IPS DF 6.9 (cell line): ENCODE measurements around the gene RENBP.

Experiments
- DNase-seq: peaks from one replicate; pipeline ENCODE4 v3.0.0-alpha.2; 2013; ENCODE audit warnings: low read depth, low spot score
- H3K27ac ChIP-seq: one replicate; pipeline ENCODE4 v1.5.1; 2013; ENCODE audit warnings: low read length, control low read depth
- H3K27me3 ChIP-seq: 2 replicates; pipeline ENCODE4 v1.6.1; 2013; ENCODE audit warnings: mild to moderate bottlenecking, low read length; ENCODE audit not compliant: control insufficient read depth, insufficient read depth
- H3K36me3 ChIP-seq: 2 replicates; pipeline ENCODE4 v1.6.1; 2013; ENCODE audit warnings: low read length; ENCODE audit not compliant: control insufficient read depth, insufficient read depth
- H3K4me1 ChIP-seq: 2 replicates; pipeline ENCODE4 v1.6.1; 2013; ENCODE audit warnings: low read length; ENCODE audit not compliant: control insufficient read depth, insufficient read depth
- H3K4me3 ChIP-seq: 2 replicates; pipeline ENCODE4 v1.5.1; 2013; ENCODE audit warnings: mild to moderate bottlenecking, low read length
- H3K9me3 ChIP-seq: 2 replicates; pipeline ENCODE4 v1.6.1; 2013; ENCODE audit warnings: low read length, inconsistent platforms; ENCODE audit not compliant: control insufficient read depth, insufficient read depth
- WGBS: extraction: QIAGEN DNeasy Blood & Tissue Kit; methylation state at CpG from one replicate; pipeline ENCODE4 v1.1.7; 2013; ENCODE audit warnings: mixed read lengths, missing lambda C conversion rate; ENCODE audit not compliant: insufficient read length, insufficient coverage; 5-methylcytosine and 5-hydroxymethylcytosine counted together

Gene RENBP

DNA sequence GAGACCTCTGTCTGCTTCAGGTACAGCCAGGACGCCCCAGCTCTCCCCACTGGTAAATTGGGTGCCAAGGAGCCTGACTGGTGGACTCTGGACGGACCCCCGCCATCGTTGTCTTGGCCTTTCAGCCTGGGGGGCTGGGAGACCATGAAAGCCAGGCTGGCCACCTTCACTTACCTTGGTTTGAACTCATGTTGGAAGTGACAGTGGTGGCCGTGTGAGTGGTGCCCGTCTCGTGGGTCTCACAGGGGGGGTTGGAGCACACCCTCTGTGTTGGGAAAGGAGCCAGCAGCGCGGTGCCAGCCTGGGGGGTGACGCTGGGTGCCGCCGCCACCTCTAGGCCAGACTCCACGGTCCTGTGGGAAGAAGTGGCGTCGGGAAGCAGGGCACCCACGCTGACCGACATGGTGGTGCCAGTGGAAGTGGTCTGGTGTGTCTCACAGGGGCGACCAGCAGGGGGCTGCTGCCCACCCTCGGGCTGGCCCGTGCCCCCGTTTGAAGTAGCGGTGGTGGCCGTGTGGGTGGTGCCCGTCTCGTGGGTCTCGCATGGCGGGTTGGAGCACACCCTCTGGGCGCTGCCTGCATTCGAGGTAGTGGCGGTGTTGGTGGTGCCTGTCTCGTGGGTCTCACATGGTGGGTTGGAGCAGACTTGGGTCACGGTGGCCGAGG, 9.6 kb upstream of the RENBP start:
- H3K27me3 ChIP-seq = no peaks in the 10 kb centered on the region
- no peak overlapping the region for H3K4me3 ChIP-seq
- peaks cover 86% of the 10 kb centered on the region for H3K36me3 ChIP-seq
- H3K9me3 ChIP-seq = no peaks in the 10 kb centered on the region
- no peak for DNase-seq
- 0 out of 2 replicates have a peak, but pooled peaks cover 1% of the 10 kb centered on the region for H3K4me1 ChIP-seq
- no peak overlapping the region for H3K27ac ChIP-seq
- no CpG with 5 or more reads among the region's 33 CpGs for WGBS

DNA sequence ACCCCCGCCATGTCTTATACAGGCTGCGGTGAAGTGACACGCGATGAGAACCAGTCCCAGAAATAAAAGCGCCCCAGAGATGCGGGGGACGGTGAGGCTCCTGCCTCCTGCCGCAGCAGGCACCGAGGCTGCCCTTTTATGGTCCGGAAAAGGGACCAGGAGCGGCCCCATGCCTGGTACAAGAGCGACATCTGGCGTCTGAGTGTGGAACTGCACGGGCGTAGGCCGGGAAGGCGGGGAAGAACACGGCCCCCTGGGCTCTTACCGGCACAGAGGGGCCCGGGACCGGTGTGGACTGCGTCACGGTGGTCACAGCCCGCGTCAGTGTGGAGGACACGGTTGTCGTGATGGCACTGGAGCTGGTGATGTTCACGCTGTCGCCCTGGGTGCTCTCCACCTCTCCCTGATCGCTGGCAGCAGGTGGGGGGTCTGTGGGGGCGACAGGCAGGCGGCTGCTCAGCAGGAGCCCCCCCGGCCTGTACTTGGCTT, 8.9 kb upstream of the RENBP start:
- no peak overlapping the region for H3K27ac ChIP-seq
- no peaks in the 10 kb centered on the region for H3K9me3 ChIP-seq
- no CpG with 5 or more reads among the region's 33 CpGs for WGBS
- peaks cover 80% of the 10 kb centered on the region for H3K36me3 ChIP-seq
- no peak for DNase-seq
- H3K4me3 ChIP-seq = no peak overlapping the region
- H3K4me1 ChIP-seq = 0 out of 2 replicates have a peak, but pooled peaks cover 1% of the 10 kb centered on the region
- H3K27me3 ChIP-seq = no peaks in the 10 kb centered on the region

DNA sequence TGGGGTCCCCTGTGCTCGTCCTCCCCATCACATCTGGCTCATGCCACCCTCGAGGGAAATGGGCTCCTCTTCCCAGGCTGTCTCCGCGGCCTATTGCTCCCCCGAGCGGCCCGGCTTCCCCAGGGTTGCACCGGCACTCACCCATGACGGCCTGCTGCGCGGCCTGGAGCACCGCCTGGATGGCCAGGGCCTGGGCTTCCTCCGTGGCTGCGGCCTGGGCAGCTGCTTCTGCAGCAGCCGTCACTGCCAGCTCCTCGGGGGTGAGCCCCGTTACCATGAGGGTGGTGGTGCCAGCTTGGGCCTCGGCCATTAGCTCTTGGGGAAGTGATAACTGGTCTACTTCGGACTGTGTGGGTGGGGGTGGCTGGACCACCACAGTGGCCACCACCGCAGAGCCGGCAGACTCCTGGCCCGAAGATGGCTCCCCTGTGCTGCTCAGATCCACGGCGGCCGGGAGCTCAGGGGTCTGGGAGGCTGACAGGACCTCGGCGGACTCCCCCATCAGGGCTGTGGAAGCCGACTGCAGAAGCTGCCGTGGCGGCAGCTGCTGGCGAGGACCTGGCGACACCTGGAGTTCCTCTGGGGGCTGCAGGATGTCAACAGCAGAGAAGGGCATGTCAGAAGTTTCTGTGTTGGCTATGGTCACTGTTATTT, 8.1 kb upstream of the RENBP start:
- no peak overlapping the region for H3K27ac ChIP-seq
- no peak for DNase-seq
- no peaks in the 10 kb centered on the region for H3K27me3 ChIP-seq
- 0 out of 2 replicates have a peak, but pooled peaks cover 1% of the 10 kb centered on the region for H3K4me1 ChIP-seq
- H3K9me3 ChIP-seq = no peaks in the 10 kb centered on the region
- WGBS = no CpG with 5 or more reads among the region's 32 CpGs
- H3K36me3 ChIP-seq = peaks cover 71% of the 10 kb centered on the region
- H3K4me3 ChIP-seq = no peak overlapping the region

DNA sequence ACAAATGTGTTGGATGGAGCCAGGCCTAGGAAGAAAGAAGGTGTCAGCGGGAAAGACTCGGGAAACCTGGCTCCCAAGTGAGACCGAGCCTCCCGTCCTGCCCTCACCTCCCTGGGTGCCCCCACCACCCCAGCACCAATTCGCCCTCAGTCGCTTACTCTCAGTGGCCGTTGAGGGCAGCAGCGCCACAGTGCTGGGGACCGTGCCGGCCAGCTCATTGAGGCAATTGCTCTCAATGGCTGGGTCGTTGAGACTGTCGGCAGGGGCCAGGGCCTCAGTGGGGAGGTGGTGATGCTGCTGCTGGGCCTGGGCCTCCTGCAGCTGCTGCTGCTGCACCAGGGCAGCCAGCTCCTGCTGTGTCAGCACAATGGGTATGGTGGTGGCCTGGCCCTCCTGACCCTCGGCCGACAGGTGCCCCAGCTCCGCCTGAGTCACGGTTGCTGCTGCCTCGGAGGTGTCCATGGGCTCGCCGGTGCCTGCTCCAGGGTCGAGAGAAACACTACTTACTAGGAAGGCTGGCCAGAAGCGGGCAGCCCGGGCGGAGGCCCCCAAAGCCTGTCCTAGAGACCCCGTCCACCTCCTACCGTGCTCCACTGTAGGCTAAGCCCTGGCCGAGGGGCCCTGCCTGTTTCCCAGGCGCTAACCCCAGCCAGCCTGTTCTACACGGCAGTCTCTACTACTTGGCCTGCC, 7.4 kb upstream of the RENBP start:
- Histone ChIP-seq H3K9me3 (no peaks in the 10 kb centered on the region), H3K4me1 (0 out of 2 replicates have a peak, but pooled peaks cover 1% of the 10 kb centered on the region), H3K27ac (no peak overlapping the region), H3K27me3 (no peaks in the 10 kb centered on the region), H3K36me3 (peaks cover 65% of the 10 kb centered on the region), H3K4me3 (no peak overlapping the region)
- WGBS = no CpG with 5 or more reads among the region's 28 CpGs
- DNase-seq = no peak

DNA sequence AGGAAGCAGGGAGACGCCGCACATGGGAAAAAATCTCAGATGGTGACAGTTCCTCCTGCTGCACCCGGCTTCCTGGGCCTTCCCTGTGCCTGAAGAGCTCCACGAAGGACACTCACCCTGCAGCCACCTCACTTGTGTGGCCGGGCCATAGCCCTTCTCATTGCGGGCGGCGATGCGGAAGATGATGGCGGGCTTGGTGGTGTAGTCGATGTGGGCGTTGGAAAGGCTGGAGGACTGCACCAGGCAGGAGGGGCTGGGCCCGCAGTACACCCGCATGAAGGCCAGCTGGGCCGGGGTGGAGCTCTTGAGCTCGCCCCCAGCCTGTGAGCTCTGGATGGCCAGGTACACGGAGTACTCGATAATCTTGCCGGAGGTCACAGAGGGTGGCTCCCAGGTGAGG, 5.7 kb upstream of the RENBP start:
- Histone ChIP-seq H3K36me3 (peaks cover 48% of the 10 kb centered on the region), H3K27me3 (no peaks in the 10 kb centered on the region), H3K9me3 (no peaks in the 10 kb centered on the region), H3K4me3 (no peak overlapping the region), H3K27ac (no peak overlapping the region), H3K4me1 (0 out of 2 replicates have a peak, but pooled peaks cover 1% of the 10 kb centered on the region)
- DNase-seq = no peak
- no CpG with 5 or more reads among the region's 19 CpGs for WGBS

DNA sequence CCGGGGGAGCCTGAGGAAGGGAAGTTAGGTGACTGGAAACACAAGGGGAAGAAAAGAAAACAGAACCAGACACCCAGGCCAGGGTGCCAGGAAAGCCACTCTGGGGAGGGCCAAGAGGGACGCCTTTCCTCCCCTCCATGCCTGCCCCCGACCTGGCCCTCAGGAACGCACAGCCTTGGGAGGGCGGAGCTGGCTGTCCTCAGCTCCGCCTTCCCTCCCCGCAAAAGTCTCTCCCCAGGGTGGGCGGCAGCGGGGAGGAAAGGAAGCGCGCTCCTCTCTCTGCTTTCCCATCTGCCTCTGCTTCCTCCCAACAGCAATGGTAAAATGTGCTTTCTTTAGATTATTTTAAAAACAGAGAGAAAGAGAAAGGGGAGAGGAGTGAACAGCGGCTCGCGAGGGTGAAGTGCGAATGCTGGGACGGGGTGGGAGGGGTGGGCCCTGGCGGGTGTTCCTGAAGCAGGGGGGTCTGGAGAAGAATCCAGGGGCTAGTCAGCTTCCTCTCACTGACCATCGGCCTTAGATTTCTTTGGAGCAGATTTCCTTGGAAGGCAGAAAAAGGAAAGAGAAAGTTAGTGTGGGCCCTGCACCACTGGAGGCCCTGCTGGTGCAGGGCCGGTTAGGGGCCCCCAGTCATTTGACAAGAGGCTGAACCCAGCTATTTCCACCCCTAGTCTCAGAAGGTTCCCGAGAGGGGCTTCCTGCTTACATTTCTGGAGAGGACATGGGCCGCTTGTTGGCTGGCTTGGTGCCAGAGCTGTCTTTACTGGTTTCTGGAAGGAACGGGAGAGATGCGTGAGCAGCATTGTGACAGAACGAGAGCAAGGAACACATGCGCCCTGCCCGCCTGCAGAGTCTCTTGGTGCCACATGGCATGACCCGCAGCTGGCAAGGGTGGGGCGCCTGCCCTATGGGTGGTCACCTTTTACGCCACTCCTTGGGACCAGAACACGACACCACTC, 4.7 kb upstream of the RENBP start:
- Histone ChIP-seq H3K27ac (no peak overlapping the region), H3K27me3 (no peaks in the 10 kb centered on the region), H3K9me3 (no peaks in the 10 kb centered on the region), H3K4me3 (no peak overlapping the region), H3K36me3 (peaks cover 39% of the 10 kb centered on the region), H3K4me1 (0 out of 2 replicates have a peak, but pooled peaks cover 4% of the 10 kb centered on the region)
- no peak for DNase-seq
- WGBS = no CpG with 5 or more reads among the region's 30 CpGs

DNA sequence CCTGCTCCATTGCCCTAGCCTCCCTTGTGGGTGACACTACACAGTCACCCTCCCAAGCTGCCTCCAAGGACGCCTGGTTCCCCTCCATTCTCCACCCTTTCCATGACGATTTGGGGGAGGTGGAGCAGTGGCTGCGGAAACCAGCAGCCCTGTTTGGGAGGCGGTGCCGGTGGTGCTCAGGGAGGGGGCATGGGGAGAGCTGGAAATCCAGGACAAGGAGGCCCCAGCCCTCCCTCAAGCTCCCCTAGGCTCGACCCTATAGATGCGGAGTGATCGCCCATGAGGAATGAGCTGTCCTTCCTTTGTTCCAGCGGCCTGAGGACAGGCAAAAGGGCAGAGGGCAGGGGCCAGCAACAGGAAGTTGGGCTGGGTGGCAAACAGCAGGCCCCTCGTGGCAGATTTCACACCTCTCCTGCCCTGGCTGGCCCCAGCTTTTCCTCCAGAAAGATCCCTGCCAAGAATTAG, 3.6 kb upstream of the RENBP start:
- DNase-seq = no peak
- peaks cover 31% of the 10 kb centered on the region for H3K36me3 ChIP-seq
- H3K9me3 ChIP-seq = no peaks in the 10 kb centered on the region
- WGBS = no CpG with 5 or more reads among the region's 10 CpGs
- no peaks in the 10 kb centered on the region for H3K27me3 ChIP-seq
- peaks cover 6% of the 10 kb centered on the region; the same call in 1 of the 2 replicates for H3K4me1 ChIP-seq
- no peak overlapping the region for H3K27ac ChIP-seq
- no peak overlapping the region for H3K4me3 ChIP-seq

DNA sequence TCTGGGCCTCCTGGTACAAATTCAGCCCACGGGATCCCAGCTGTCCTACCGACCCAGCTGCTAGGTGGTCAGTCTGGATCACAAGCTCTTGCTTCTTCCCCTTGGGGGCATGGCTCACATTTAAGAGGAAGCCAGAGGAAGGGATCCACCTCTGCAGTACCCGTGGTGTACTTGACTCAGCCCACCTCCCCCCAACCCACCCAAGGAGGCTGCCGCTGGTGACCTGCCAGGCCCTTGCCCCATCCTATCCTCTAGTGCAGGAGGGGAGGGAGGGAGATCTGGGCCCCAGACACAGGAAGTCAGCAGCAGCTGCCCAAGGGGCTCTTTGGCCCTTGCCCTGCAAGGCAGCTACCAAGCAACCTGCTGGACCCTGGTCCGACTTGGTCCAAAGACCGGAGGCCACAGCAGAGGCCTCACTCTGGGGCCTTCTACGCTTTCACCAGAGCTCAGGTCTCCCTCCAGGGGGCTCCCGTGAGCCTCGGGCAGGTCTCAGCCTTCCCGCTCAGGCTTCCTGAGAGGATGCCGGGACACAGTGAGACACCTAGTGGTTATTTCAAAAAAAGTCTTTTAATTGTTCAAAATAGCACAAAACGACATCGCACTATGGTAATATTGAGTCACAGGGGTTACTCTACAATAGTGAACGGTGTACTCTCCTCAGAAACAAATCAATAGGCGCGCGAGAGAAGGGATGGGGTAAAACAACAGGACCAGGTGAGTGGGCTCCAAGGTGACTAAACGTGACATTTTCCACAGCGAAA, 2.7 kb upstream of the RENBP start:
- H3K4me3 ChIP-seq = no peak overlapping the region
- H3K27ac ChIP-seq = no peak overlapping the region
- peaks cover 24% of the 10 kb centered on the region for H3K36me3 ChIP-seq
- H3K27me3 ChIP-seq = no peaks in the 10 kb centered on the region
- WGBS = no CpG with 5 or more reads among the region's 19 CpGs
- no peak for DNase-seq
- H3K4me1 ChIP-seq = peaks cover 6% of the 10 kb centered on the region; the same call in 1 of the 2 replicates
- no peaks in the 10 kb centered on the region for H3K9me3 ChIP-seq
